ENCODE results near the gene RPS16. TPM values are rescaled to one million over a fixed set of nuclear protein-coding genes. Genes with fewer than 3 reads are reported as not detected.

RPS16 gene
- total and polyA plus RNA-seq, 2 of the 8 experiments (the other 6 are each of a cell fraction or from before 2014, with no cell fraction given), result 2,433 to 7,810 TPM

DNA sequence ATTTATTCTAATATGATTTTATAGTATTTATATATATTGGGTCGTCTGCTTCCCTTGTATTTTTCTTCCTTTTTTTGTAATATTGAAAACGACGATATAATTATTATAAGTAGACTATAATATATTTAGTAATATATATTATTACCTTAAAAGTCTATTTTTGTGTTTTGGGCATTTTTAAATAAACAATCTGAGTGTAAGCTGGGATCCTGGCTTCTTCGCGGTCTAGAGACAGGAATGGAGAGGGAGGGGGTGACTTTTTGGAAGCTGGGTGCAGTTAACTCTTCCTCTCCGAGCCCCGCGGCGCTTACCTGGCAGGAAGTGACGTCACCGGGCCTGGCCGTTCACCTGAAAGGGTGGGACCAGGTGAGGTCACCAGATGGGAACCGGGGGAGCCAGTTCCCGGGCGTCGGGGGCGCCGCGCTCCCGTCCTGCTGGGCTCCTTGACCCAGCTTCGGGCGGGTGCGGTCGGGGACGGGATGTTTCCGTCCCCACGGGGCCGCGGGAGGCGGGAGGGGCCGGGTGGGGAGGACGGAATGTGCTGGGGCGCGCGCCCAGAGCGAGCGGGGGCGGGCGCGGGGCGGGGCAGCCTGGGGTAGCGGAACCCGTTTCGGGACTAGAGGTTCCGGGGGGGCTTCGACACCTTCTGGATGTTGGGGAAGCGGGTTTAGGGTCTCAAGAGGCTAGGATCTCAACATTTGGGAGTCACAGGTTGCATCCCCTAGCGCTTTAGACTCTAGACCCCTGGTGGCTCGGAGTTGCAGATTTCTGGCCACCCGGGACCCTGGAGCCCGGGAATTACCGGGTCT, 26.3 kb downstream of the RPS16 start:
- DNase-seq (ENCODE audit: low read depth in 1 of 2, low spot score in 2 of 2) (peak; percentile 73 to 94), FAIRE-seq (no peak)
- Histone ChIP-seq H2AK5ac (ENCODE audit: low read depth, low read length) (no peak overlapping the region), H3K79me1 (ENCODE audit: low read depth, low read length) (no peaks in the 10 kb centered on the region), H3K27me3 (replicated peaks in 1 of 4; ENCODE audit: control insufficient read depth in 3 of 4, extremely low read depth in 1 of 4, insufficient read depth in 3 of 4, low read length in 3 of 4) (no peaks in the 10 kb centered on the region), H3K23me2 (ENCODE audit: low read depth, low read length) (peaks cover 24% of the 10 kb centered on the region), H3K4me3 (ENCODE audit: extremely low read depth in 1 of 4, insufficient read depth in 2 of 4, low read depth in 3 of 4, low read length in 4 of 4) (peak overlapping the region; percentile 64 to 97 (median 83)), H2BK5ac (ENCODE audit: low read depth, low read length) (peak overlapping the region; percentile 87; the same call in 1 of the 2 replicates), H4K91ac (replicated peaks; ENCODE audit: insufficient read length, low read length) (peak overlapping the region; percentile 55), H3K79me2 (ENCODE audit: control insufficient read depth in 1 of 2, insufficient read depth in 2 of 2, low read length in 2 of 2) (peaks cover 3 to 25% of the 10 kb centered on the region in 2 experiments; a peak in 3 of 4 replicates), H3K9ac (replicated peaks in 1 of 4; ENCODE audit: extremely low read depth in 1 of 4, low read depth in 3 of 4, low read length in 3 of 4) (peak overlapping the region; percentile 79 to 92 (median 88)), H2BK120ac (replicated peaks; ENCODE audit: low read depth, low read length) (no peak overlapping the region), H4K8ac (ENCODE audit: extremely low read depth, insufficient read depth, low read length) (peak overlapping the region; percentile 51; the same call in 1 of the 2 replicates), H2BK15ac (ENCODE audit: low read length) (no peak overlapping the region), H3K4me1 (replicated peaks in 1 of 4; ENCODE audit: control insufficient read depth in 3 of 4, insufficient read depth in 4 of 4, low read length in 3 of 4) (peaks cover 10 to 46% (median 22%) of the 10 kb centered on the region in 4 experiments), H3K4me2 (ENCODE audit: insufficient read depth in 1 of 2, low read depth in 2 of 2, low read length in 2 of 2) (peak overlapping the region; percentile 78 to 84), H3K36me3 (ENCODE audit: control insufficient read depth in 2 of 4, insufficient read depth in 4 of 4, low read length in 3 of 4) (peaks cover 0 to 5% (median 0%) of the 10 kb centered on the region in 4 experiments; a peak in 1 of 8 replicates), H3K14ac (ENCODE audit: insufficient read length) (no peak overlapping the region), H3K23ac (ENCODE audit: insufficient read length) (no peak overlapping the region), H4K20me1 (replicated peaks in 1 of 2; ENCODE audit: control insufficient read depth in 1 of 2, insufficient read depth in 2 of 2, low read length in 2 of 2) (peaks cover 0 to 9% of the 10 kb centered on the region in 2 experiments), H3K9me3 (ENCODE audit: insufficient read depth in 2 of 2, low read depth in 1 of 2, low read length in 1 of 2) (no peaks in the 10 kb centered on the region), H3K56ac (replicated peaks; ENCODE audit: insufficient read length, low read depth, low read length) (peak overlapping the region; percentile 64), H2AFZ (ENCODE audit: low read length) (no peak overlapping the region), H2BK20ac (ENCODE audit: low read length) (no peak overlapping the region), H3K18ac (ENCODE audit: extremely low read depth, low read length) (peak overlapping the region; percentile 90), H3K4ac (replicated peaks; ENCODE audit: insufficient read length, low read depth, low read length) (peak overlapping the region; percentile 62), H2BK12ac (ENCODE audit: low read depth, low read length) (no peak overlapping the region), H4K5ac (ENCODE audit: insufficient read length, low read depth, low read length) (peak overlapping the region; percentile 69), H3K27ac (ENCODE audit: low read depth, low read length) (peak overlapping the region; percentile 92)
- POLR2A ChIA-PET (ENCODE audit: partially characterized antibody), result interaction anchor here (0.7 to 14.3 kb wide), 9 partner anchors 9 to 36 kb away, joined by 3 to 234 read pairs (median 7); partner anchors contain the start of genes MED29, PAF1, RPS16 and SUPT5H
- CTCF ChIA-PET (ENCODE audit: partially characterized antibody), result interaction anchor here (1.0 to 3.9 kb wide), 3 partner anchors 9 to 26 kb away, joined by 4 to 38 read pairs (median 4); partner anchors contain the start of gene RPS16
- WGBS, 2 experiments (ENCODE audit: extremely low coverage in 1 of 2, insufficient coverage in 1 of 2, insufficient read length in 1 of 2, insufficient replicate concordance in 2 of 2, low coverage in 1 of 2, low lambda C conversion rate in 2 of 2, missing lambda C conversion rate in 1 of 2), result 7% methylated on average over 23 of the region's 52 CpGs; no CpG with 5 or more reads in 1 of the 2 experiments
- TF ChIP-seq TAF1 (IDR thresholded peaks at IDR 0.05; ENCODE audit: low read depth, low read length), result peak; percentile 78; the same call in 1 of the 2 replicates
- peak; percentile 78 for TF ChIP-seq TBP (IDR thresholded peaks at IDR 0.05; ENCODE audit: low read depth, low read length)
- no peak for TF ChIP-seq RXRA (IDR thresholded peaks at IDR 0.05; ENCODE audit: insufficient read depth, low read depth, low read length)
- peak; percentile 67; the same call in 1 of the 2 replicates for TF ChIP-seq EGR1 (IDR thresholded peaks at IDR 0.05; ENCODE audit: borderline replicate concordance, low read depth, low read length)
- peak; percentile 97 for TF ChIP-seq JUND (IDR thresholded peaks at IDR 0.05; ENCODE audit: low read length)
- TF ChIP-seq, protein P1, sequence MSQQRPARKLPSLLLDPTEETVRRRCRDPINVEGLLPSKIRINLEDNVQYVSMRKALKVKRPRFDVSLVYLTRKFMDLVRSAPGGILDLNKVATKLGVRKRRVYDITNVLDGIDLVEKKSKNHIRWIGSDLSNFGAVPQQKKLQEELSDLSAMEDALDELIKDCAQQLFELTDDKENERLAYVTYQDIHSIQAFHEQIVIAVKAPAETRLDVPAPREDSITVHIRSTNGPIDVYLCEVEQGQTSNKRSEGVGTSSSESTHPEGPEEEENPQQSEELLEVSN (IDR thresholded peaks at IDR 0.05), result 0 out of 2 replicates have a peak, but pooled peaks have one; percentile 20
- no peak for TF ChIP-seq SRF (IDR thresholded peaks at IDR 0.05; ENCODE audit: low read depth, low read length)
- TF ChIP-seq CREB1 (IDR thresholded peaks at IDR 0.05), result peak; percentile 93
- TF ChIP-seq SP1 (IDR thresholded peaks at IDR 0.05; ENCODE audit: low read depth, low read length), result peak; percentile 9; the same call in 1 of the 2 replicates
- peak; percentile 87 for TF ChIP-seq POLR2AphosphoS5 (IDR thresholded peaks at IDR 0.05; ENCODE audit: low read depth, low read length)
- peak; percentile 63 for TF ChIP-seq PHF8 (conservative IDR thresholded peaks at IDR 0.05; ENCODE audit: low read depth, low read length)

Data from H1 (cell line).